HG03439 (cell line): ENCODE data around the gene SPATC1L.
"Not testable (repeated sequence)": the region's sequence is repeated elsewhere in the genome, so short reads cannot be mapped to it uniquely, and the experiment has no call there.

Experiments
- ATAC-seq: cut with Tn5 transposase; IDR thresholded peaks from one replicate; pipeline ENCODE4 v1.9.1; 2021; ENCODE audit warnings: mild to moderate bottlenecking, moderate library complexity; ENCODE audit not compliant: unreplicated experiment

The SPATC1L gene

GRCh38 chr21:46183910-46184624, at the start of gene SPATC1L:
Gene SPATC1L (minus strand): TSS chr21:46184459. CDS start chr21:46182816, 1,643 bp downstream.
- no peak for ATAC-seq

DNA sequence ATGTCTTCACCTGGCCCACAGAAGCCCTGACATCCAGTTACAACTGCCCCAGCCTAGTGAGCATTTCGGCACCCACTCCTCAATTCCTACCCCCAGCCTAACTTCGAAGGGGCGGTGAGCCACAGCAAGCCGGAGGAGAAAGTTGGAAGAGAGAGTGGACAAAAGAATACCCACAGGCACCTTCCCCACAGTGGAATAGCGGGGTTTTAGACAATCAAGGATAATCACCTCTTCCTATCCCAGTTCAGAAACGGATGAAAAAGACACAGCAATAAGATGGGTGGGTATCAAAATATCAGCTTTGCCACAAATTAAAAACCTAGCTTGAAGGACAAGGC, 45.6 kb upstream of the SPATC1L start:
- ATAC-seq, result no peak

- ATAC-seq, result peak; percentile 31
Observed at GRCh38 chr21:46229133-46229922, 45.1 kb upstream of the SPATC1L start.

DNA sequence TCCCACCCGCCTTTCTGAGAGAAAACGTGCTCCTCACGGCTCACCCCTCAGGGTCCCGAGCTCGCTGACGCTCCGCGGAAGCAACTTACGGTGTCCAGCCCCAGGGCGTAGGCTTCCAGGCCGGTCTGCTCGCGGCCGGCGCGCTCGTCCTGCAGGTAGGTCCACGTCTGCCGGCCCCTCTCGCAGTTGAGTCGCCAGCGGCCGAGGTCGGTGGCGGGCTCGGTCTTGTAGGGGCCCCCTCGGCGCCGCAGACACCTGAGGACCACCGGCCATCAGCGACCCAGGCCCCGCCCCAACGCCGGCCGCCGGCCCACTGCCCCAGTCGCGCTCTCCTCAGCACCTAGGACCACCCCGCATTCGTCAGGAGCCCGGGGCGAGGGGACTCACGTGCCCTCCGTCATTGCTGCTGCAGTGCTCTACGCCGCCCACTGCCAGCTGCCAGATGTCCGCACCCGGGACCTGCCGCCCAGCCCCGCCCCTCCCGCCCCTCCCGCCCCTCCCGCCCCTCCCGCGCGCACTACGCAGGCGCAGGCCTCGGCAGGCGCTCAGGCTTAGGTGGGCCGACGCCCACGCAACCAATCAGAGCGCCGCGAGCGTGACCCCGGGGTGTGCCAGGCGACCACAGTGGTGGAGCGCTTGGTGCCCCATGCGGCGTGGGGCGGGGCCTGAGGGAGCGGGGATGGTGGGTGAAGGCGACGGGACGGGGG, 44.2 kb upstream of the SPATC1L start, which contains the start of gene LSS:
Gene LSS (minus strand): TSS at position 430 of the 707 bp plus-strand sequence. CDS start 29 bp downstream, at position 401.
- ATAC-seq, result peak; percentile 85

DNA sequence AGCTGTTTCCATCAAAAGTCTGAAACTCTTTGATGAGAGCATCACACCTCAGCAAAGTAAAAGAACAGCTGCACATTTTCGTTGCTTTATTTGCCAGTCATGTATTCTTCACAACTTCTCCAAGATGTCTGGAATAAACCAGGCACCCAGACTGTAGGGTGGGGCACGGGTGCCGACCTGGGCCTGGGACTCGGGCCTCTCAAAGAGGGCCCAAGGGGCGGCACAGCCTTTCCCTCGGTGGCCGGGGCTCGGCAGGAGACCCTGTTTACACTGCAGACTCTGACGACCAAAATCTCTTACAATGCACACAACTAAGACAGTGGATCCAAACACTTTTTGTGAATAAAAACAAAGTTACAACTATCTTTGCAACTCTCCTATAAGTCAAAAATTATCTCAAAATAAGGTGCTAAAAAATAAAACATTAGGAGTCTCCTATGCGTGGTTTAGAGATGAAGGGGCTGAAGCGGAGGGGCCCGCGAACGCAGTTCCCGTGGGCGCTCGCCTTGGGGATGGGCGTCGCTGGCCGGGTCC, 43.6 kb upstream of the SPATC1L start:
- peak; percentile 4 for ATAC-seq

DNA sequence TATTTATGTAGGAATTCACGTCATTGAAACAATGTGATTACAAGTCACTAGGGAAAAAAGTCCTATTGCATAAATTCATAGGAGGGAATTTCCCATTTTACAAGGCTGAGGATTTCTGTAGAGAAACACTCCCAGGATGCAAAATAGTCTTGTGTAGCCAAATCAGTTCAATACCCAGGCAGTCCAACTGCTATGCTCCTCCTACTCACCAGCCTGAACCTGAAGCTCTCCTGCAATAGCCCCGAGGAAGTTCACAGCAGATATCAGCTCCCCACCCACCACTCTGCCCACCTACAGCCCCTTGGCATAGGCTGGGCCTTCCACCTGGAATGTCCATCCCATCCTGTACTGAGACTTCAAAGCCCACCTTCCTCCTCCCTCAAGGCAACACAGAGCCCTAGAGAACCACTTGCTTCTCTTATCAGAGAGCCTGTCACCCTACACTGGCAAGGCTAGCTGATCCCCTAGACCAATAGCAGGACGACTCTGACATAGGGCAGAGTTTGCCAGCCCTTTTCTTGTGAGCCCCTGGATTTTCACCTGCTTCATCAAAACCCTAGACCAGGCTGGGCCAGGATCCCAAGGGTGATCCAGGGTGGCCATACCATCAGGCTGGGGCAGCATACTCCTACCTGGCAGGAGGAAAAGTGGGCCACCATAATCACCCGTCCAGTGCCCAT, 42.8 kb upstream of the SPATC1L start:
- no peak for ATAC-seq

GRCh38 chr21:46226146-46226545, 41.9 kb upstream of the SPATC1L start:
- ATAC-seq, result no peak

DNA sequence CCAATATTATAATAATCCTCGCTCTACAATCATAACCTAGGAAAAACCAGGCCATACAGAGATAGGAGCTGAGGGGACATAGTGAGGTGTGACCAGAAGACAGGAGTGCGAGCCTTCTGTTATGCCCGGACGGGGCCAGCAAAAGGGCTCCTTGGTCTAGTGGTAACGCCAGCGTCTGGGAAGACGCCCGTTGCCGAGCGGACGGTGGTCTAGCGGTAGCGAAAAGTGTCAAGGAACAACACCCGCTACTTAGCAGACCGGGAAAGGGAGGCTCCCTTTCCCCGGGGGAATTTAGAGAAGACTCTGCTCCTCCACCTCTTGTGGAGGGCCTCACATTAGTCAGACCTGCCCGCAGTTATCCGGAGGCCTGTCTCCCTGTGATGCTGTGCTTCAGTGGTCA, 39.4 kb upstream of the SPATC1L start:
- ATAC-seq, result not testable (repeated sequence)

GRCh38 chr21:46223217-46223616, 39.0 kb upstream of the SPATC1L start:
- ATAC-seq, result no peak

- ATAC-seq, result no peak
Observed at GRCh38 chr21:46222436-46223116, 38.3 kb upstream of the SPATC1L start.

DNA sequence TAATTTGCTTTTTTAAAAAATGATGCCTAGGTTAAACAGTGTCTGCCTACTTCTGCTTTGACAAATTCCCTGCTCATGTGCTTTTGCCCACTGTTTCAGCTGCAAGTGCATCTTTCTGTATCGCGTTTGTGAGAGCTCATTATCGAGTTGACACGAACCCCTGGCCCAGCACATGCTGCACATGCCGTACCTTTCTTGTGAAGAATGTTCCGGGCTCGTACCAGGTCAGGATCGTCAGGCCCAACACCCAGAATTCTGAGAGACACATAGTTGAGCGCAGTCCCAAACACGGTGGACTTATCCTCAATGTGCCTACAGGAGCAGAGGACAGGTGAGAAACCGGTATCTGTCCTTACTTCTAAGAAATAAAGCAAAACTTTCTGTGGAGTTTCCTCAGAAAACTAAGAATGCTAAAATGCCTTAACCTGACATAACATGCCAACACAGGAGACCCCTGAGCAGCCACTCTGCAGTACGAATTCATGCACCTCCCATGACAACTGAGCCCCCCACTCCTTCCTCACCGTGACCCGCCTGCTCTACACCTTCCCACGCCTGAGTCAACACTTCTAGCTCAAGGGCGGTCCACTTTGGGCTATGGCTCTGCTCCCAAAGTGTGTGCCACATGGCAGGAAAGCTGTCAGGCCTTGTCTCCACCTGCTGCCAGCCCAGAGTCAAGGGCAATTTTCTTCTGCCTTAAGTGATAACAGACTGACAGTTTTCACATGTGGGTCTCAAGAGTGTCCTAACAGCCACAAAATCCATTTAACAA, 37.6 kb upstream of the SPATC1L start:
- ATAC-seq, result no peak

GRCh38 chr21:46220847-46221246, 36.6 kb upstream of the SPATC1L start:
- no peak for ATAC-seq

- ATAC-seq, result no peak
Observed at GRCh38 chr21:46220275-46220810, 36.1 kb upstream of the SPATC1L start.

DNA sequence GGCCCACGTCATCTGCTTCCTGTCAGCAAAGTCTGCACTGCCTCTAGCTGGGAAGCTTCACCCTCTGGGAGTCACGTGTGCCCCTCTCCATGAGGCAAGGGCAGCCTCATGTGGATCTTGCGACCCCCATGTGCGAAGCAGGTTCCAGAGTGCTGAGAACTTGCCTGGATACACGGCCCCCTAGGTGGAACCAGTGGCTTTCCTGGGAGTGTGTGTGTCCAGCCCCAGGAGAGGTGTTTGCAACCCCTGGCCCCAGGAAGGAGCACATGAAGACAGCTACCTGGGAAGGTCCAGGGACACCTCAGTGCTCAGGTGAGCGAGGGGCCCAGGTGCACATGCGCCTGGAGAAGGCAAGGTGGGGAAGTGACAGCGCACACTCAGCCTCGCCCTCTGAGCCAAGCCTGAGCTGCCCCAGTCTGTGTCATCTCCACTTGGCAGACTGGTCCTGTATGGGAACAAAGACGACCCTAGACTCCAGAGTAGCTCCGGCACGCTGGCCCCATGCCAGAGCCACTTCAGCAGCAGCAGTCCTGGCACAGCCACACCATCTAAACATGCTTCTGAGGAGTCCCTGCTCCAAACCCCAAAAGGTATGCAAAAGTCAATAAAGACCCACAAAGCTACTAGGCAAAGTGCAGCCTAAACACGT, 35.5 kb upstream of the SPATC1L start:
- no peak for ATAC-seq

DNA sequence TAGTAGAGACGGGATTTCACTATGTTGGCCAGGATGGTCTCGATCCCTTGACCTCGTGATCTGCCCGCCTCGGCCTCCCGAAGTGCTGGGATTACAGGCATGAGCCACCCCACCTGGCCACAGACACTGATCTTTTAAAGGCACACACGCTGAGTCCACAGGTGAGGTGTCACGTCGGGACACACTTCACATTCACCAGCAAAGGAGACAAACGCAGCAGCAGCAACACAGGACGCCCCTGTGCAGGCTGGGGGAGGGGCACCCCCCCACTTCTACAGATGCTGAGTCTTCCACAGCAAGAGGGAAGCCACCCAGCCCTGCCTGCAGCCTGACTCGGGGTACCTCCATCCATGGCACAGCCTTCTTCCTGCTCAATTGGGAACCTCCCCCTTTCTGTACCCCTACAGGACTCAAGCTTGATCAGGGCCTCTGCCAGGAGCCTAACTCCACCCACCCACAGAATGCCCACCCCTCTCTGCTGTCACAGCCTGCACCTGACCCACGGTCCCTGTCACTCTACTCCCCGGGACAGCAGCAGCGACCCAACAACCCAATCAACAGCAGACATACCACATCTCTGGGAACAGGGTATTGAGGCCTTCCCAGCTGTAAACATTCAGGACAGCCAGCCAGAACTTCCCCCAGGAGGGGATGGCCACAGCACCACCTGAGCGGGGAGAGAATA, 34.8 kb upstream of the SPATC1L start:
- no peak for ATAC-seq

DNA sequence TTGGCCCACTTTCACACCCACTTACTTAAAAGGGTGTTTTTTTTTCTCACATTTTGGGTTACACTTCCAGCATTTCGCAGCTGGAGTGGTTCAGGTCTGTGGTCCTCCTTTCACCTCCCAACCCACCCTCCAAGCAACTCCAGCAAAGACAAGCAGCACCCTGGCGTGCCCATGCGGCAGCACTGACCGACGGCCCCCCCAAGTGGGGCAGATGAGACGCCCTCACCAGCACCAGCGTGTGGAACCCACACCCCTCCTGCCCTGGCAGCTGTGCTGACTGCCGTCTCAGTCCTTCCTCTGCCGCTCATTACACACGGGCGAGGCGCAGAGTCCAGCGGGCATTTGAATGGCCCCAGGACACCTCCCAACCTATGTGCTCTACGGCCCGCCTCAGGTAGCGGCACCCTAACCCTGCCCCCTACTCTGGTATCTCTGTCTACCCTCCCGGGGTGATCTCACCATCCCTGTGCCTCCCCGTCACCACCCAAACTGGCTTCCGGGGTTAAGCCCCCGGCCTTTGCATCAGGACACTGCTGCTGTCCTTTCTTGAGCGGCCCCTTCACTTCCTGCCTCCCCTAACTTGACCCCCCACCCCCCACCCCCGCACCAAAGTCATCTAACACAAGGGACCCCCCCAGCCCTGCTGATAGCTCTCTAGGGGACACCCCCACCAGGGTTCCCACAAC, 33.4 kb upstream of the SPATC1L start:
- ATAC-seq, result no peak

DNA sequence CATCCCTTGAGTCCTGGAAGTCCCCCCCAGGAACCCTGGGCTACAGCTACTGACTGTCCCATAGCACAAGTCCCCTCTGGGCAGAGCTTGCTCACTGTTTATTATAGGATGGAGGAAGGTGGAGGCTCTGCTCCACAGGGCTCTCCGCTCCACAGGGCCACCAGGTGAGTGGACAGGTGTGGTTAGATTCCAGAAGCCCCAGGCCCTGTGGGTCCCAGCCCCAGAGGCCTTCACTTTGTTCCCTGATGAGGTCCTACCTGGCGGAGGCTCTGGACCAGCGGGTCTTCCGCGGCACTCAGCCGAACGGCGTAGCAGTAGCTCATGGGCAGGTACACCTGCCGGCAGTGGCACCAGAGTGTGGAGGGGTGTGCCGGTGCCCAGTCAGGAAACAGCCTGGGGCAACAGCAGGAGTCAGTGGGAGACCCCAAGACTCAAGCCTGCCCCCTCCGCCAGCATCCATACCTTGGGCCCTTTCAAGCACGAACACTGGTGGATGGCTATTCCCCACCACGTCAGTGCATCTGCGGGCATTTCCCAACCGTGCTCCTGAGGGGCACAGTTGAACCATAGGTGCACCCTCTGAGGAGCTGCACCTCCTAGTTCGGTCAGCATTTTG, 32.0 kb upstream of the SPATC1L start:
- ATAC-seq, result no peak
